GM12878 (cell line): Measurements from ENCODE around the gene MYO1E. TPM values are rescaled to one million over a fixed set of nuclear protein-coding genes. Genes with fewer than 3 reads are reported as not detected.

Experiments
- ASH2L ChIP-seq: fragments of 300-600, 200-600 bp; sonication (generic); IDR thresholded peaks from 2 replicates; pipeline ENCODE4 v1.6.1; 2017; ENCODE audit warnings: low read depth, mild to moderate bottlenecking, borderline replicate concordance
- ATF3 ChIP-seq: IDR thresholded peaks from 2 replicates; pipeline ENCODE4 v1.6.1; 2011; ENCODE audit warnings: low read depth, mild to moderate bottlenecking, low read length, moderate library complexity, borderline replicate concordance; ENCODE audit errors: extremely low read depth
- BHLHE40 ChIP-seq, 2 experiments: fragments of 450-650 bp in 1 of 2; IDR thresholded peaks; 2 replicates each; pipeline ENCODE4 v1.6.1; 2011 to 2017; ENCODE audit warnings: low read depth in 2 of 2, borderline replicate concordance in 1 of 2, improper control_type of control experiment in 1 of 2, low read length in 1 of 2, mild to moderate bottlenecking in 1 of 2
- CBFB ChIP-seq: IDR thresholded peaks from 2 replicates; pipeline ENCODE4 v1.6.1; 2016; ENCODE audit warnings: antibody characterized with exemption, low read depth
- CBX3 ChIP-seq: fragments of 200-600 bp; sonication (generic); IDR thresholded peaks from 2 replicates; pipeline ENCODE4 v1.6.1; 2016; ENCODE audit warnings: low read depth, borderline replicate concordance
- DPF2 ChIP-seq: fragments of 450-650 bp; IDR thresholded peaks from 2 replicates; pipeline ENCODE4 v1.6.1; 2017; ENCODE audit warnings: mild to moderate bottlenecking
- EED ChIP-seq: sonication (generic); IDR thresholded peaks from 2 replicates; pipeline ENCODE4 v1.6.1; 2016; ENCODE audit warnings: antibody characterized with exemption, low read depth
- HCFC1 ChIP-seq: fragments of 150-350 bp; IDR thresholded peaks from 2 replicates; pipeline ENCODE4 v1.6.1; 2014; ENCODE audit warnings: low read length
- IKZF2 ChIP-seq, 2 experiments: fragments of 450-650 bp; IDR thresholded peaks; 2 replicates each; pipeline ENCODE4 v1.6.1; 2017; ENCODE audit warnings: mild to moderate bottlenecking in 2 of 2, moderate library complexity in 2 of 2
- KAT2A ChIP-seq: conservative IDR thresholded peaks from 2 replicates; pipeline ENCODE4 v1.6.1; 2011; ENCODE audit warnings: low read depth, low read length; ENCODE audit not compliant: control insufficient read depth
- KLF5 ChIP-seq: fragments of 450-650 bp; IDR thresholded peaks from 2 replicates; pipeline ENCODE4 v1.6.1; 2014; ENCODE audit warnings: mild to moderate bottlenecking; ENCODE audit not compliant: partially characterized antibody
- LARP7 ChIP-seq: fragments of 450-650 bp; IDR thresholded peaks from 2 replicates; pipeline ENCODE4 v1.6.1; 2017; ENCODE audit warnings: mild to moderate bottlenecking
- NR2C1 ChIP-seq: fragments of 450-650 bp; IDR thresholded peaks from 2 replicates; pipeline ENCODE4 v1.6.1; 2017; ENCODE audit warnings: antibody characterized with exemption, mild to moderate bottlenecking, moderate library complexity
- POLR2A ChIP-seq: IDR thresholded peaks from 2 replicates; pipeline ENCODE4 v1.6.1; 2011; ENCODE audit warnings: low read depth, mild to moderate bottlenecking, low read length
- RCOR1 ChIP-seq: conservative IDR thresholded peaks from 2 replicates; pipeline ENCODE4 v1.6.1; 2012; ENCODE audit warnings: low read depth, low read length, improper control_type of control experiment
- SRF ChIP-seq, 2 experiments: IDR thresholded peaks; 2 replicates each; pipeline ENCODE4 v1.6.1; 2011; ENCODE audit warnings: low read depth in 2 of 2, low read length in 2 of 2, mild to moderate bottlenecking in 1 of 2, moderate library complexity in 1 of 2
- TBL1XR1 ChIP-seq: IDR thresholded peaks from 2 replicates; pipeline ENCODE4 v1.6.1; 2012; ENCODE audit warnings: low read depth, low read length, improper control_type of control experiment
- TCF7 ChIP-seq: IDR thresholded peaks from 2 replicates; pipeline ENCODE4 v1.6.1; 2014; ENCODE audit warnings: antibody characterized with exemption, borderline replicate concordance
- ZBED1 ChIP-seq: IDR thresholded peaks from 2 replicates; pipeline ENCODE4 v1.6.1; 2016; ENCODE audit warnings: borderline replicate concordance
- ZNF274 ChIP-seq: IDR thresholded peaks from one replicate; pipeline ENCODE4 v1.8.0; 2011; ENCODE audit not compliant: insufficient read length, insufficient read depth
- polyA plus RNA-seq, 11 experiments: library from polyadenylated mRNA; depleted of rRNA in 4 of 11; unstranded in 6 of 11; stranded (reverse) in 5 of 11; fragments of >200 nt; fragmentation: Nextera tagmentation in 4 of 11; fragmentation: Illumina TruSeq in 1 of 11; extraction: Ambion mirVana in 4 of 11; extraction: Trizol in 1 of 11; gene quantifications; 1 replicate in 1 of 11; 2 replicates in 10 of 11; pipeline versions ENCODE4 v1.2.1 to v1.2.3, GENCODE V29; 2011 to 2016; ENCODE audit warnings: inconsistent platforms in 2 of 11, missing spikeins in 2 of 11, low read depth in 1 of 11
- total RNA-seq, 4 experiments: library from RNA; depleted of rRNA in 3 of 4; stranded (reverse); fragments of >200 nt in 3 of 4; fragmentation: Illumina TruSeq in 1 of 4; extraction: Trizol in 1 of 4; gene quantifications; 2 replicates each; pipeline versions ENCODE4 v1.2.1 to v1.2.3, GENCODE V29; 2013 to 2021
- TF ChIP-seq, protein P1 (sequence below): fragments of 450-650 bp; IDR thresholded peaks from 2 replicates; pipeline ENCODE4 v1.6.1; 2017; ENCODE audit warnings: low read depth, mild to moderate bottlenecking, moderate library complexity
- TF ChIP-seq, protein P2 (sequence below): IDR thresholded peaks from 2 replicates; pipeline ENCODE4 v1.6.1; 2012; ENCODE audit warnings: low read depth, low read length, improper control_type of control experiment
- TF ChIP-seq, protein P3 (sequence below): fragments of 150-350 bp; IDR thresholded peaks from 2 replicates; pipeline ENCODE4 v1.6.1; 2014; ENCODE audit warnings: mild to moderate bottlenecking, low read depth, low read length
- TF ChIP-seq, protein P4 (sequence below): fragments of 450-650 bp; IDR thresholded peaks from 2 replicates; pipeline ENCODE4 v1.6.1; 2016; ENCODE audit warnings: mild to moderate bottlenecking

MYO1E gene
- total and polyA plus RNA-seq, 10 of the 15 experiments (the other 5 are each of a cell fraction or from before 2014, with no cell fraction given), result 10.3 to 266 (median 64.9) TPM

- TF ChIP-seq CBX3 (no peak), ASH2L (no peak), BHLHE40 (IDR thresholded peaks at IDR 0.05; ENCODE audit: borderline replicate concordance in 1 of 2, low read depth in 2 of 2, low read length in 1 of 2) (no peak; a peak in 1 of 4 replicates), EED (0 out of 2 replicates have a peak, but pooled peaks have one; percentile 39), ZNF274 (no peak), TCF7 (no peak), POLR2A (no peak), LARP7 (no peak), SRF (IDR thresholded peaks at IDR 0.05; ENCODE audit: low read depth in 2 of 2, low read length in 2 of 2) (no peak), DPF2 (no peak), CBFB (no peak), HCFC1 (no peak), TBL1XR1 (0 out of 2 replicates have a peak, but pooled peaks have one; percentile 24), ZBED1 (no peak), RCOR1 (no peak), NR2C1 (no peak), KAT2A (no peak), ATF3 (no peak), IKZF2 (IDR thresholded peaks at IDR 0.05) (peak in 1 of 2 experiments; percentile 42; a peak in 2 of 4 replicates), KLF5 (no peak)
- TF ChIP-seq, protein P1, sequence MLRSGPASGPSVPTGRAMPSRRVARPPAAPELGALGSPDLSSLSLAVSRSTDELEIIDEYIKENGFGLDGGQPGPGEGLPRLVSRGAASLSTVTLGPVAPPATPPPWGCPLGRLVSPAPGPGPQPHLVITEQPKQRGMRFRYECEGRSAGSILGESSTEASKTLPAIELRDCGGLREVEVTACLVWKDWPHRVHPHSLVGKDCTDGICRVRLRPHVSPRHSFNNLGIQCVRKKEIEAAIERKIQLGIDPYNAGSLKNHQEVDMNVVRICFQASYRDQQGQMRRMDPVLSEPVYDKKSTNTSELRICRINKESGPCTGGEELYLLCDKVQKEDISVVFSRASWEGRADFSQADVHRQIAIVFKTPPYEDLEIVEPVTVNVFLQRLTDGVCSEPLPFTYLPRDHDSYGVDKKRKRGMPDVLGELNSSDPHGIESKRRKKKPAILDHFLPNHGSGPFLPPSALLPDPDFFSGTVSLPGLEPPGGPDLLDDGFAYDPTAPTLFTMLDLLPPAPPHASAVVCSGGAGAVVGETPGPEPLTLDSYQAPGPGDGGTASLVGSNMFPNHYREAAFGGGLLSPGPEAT, result 0 out of 2 replicates have a peak, but pooled peaks have one; percentile 36
- TF ChIP-seq, protein P2, sequence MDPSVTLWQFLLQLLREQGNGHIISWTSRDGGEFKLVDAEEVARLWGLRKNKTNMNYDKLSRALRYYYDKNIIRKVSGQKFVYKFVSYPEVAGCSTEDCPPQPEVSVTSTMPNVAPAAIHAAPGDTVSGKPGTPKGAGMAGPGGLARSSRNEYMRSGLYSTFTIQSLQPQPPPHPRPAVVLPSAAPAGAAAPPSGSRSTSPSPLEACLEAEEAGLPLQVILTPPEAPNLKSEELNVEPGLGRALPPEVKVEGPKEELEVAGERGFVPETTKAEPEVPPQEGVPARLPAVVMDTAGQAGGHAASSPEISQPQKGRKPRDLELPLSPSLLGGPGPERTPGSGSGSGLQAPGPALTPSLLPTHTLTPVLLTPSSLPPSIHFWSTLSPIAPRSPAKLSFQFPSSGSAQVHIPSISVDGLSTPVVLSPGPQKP, result no peak
- TF ChIP-seq, protein P3, sequence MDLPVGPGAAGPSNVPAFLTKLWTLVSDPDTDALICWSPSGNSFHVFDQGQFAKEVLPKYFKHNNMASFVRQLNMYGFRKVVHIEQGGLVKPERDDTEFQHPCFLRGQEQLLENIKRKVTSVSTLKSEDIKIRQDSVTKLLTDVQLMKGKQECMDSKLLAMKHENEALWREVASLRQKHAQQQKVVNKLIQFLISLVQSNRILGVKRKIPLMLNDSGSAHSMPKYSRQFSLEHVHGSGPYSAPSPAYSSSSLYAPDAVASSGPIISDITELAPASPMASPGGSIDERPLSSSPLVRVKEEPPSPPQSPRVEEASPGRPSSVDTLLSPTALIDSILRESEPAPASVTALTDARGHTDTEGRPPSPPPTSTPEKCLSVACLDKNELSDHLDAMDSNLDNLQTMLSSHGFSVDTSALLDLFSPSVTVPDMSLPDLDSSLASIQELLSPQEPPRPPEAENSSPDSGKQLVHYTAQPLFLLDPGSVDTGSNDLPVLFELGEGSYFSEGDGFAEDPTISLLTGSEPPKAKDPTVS, result no peak
- TF ChIP-seq, protein P4, sequence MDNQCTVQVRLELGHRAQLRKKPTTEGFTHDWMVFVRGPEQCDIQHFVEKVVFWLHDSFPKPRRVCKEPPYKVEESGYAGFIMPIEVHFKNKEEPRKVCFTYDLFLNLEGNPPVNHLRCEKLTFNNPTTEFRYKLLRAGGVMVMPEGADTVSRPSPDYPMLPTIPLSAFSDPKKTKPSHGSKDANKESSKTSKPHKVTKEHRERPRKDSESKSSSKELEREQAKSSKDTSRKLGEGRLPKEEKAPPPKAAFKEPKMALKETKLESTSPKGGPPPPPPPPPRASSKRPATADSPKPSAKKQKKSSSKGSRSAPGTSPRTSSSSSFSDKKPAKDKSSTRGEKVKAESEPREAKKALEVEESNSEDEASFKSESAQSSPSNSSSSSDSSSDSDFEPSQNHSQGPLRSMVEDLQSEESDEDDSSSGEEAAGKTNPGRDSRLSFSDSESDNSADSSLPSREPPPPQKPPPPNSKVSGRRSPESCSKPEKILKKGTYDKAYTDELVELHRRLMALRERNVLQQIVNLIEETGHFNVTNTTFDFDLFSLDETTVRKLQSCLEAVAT, result no peak
- TF ChIP-seq, all 136 proteins: peak for 8
These were observed 44.7 kb downstream of the MYO1E start (continued) for GRCh38 chr15:59327942-59328341.
